T1000 (cell line): ENCODE measurements around the gene CHSY1.
"Not testable (repeated sequence)": the region's sequence is repeated elsewhere in the genome, so short reads cannot be mapped to it uniquely, and the experiment has no call there.

Source experiments
- DNase-seq: peaks from one replicate; lab custom pipeline; 2025; ENCODE audit warnings: mixed read lengths; lab: John Stamatoyannopoulos, UW

CHSY1 gene, protein sequence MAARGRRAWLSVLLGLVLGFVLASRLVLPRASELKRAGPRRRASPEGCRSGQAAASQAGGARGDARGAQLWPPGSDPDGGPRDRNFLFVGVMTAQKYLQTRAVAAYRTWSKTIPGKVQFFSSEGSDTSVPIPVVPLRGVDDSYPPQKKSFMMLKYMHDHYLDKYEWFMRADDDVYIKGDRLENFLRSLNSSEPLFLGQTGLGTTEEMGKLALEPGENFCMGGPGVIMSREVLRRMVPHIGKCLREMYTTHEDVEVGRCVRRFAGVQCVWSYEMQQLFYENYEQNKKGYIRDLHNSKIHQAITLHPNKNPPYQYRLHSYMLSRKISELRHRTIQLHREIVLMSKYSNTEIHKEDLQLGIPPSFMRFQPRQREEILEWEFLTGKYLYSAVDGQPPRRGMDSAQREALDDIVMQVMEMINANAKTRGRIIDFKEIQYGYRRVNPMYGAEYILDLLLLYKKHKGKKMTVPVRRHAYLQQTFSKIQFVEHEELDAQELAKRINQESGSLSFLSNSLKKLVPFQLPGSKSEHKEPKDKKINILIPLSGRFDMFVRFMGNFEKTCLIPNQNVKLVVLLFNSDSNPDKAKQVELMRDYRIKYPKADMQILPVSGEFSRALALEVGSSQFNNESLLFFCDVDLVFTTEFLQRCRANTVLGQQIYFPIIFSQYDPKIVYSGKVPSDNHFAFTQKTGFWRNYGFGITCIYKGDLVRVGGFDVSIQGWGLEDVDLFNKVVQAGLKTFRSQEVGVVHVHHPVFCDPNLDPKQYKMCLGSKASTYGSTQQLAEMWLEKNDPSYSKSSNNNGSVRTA

DNA sequence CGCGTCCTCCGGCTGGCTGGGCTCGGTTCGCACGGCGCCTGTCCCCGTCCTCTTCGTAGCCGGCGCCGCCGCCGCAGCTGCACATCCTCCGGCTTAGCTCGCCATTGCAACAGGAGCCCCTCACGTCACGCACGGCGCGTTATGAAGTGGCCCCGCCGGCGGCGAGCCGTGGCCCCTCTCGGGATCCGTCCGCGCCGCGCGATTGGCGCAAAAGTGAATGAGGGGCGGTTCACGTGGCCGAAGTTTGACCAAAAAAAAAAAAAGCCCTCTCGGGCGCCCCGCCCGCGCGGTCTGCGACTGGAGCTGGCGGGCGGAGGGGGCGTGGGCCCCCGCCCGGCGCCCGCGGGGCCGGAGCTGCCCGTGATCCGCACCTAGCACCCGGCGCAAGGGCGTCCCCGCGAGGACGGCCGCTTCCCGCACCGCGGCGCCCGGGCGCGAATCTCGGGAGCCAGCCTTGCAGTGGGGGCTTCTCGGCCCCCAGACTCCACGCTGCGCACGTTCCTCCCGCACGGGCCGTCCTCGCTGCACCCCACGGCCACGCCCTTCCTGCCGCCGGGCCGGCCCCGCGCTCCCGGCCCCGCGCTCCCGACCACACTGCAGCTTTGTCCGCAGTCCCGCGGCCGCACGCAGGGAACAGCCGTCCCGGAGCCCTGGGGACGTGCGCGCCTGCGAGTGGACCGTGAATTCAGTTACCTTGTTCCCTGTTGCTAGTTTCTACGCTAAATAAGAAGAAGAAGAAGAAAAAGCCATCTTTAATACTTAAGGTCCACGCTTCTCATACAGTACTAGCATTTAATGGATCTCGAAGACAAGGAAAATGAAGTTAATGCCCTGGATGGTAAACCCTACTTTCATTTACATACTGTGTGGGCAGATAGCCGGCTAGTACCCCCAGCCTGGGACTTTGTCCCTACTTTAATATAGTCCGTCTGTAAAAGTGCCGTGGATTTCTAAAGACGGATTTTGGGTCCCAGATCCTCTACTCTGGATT is at the start of gene CHSY1:
TSS of gene CHSY1 (minus strand) at position 219 of the 991 bp plus-strand sequence. CDS start 592 bp downstream, outside the sequence.
- peak; percentile 88 for DNase-seq

DNA sequence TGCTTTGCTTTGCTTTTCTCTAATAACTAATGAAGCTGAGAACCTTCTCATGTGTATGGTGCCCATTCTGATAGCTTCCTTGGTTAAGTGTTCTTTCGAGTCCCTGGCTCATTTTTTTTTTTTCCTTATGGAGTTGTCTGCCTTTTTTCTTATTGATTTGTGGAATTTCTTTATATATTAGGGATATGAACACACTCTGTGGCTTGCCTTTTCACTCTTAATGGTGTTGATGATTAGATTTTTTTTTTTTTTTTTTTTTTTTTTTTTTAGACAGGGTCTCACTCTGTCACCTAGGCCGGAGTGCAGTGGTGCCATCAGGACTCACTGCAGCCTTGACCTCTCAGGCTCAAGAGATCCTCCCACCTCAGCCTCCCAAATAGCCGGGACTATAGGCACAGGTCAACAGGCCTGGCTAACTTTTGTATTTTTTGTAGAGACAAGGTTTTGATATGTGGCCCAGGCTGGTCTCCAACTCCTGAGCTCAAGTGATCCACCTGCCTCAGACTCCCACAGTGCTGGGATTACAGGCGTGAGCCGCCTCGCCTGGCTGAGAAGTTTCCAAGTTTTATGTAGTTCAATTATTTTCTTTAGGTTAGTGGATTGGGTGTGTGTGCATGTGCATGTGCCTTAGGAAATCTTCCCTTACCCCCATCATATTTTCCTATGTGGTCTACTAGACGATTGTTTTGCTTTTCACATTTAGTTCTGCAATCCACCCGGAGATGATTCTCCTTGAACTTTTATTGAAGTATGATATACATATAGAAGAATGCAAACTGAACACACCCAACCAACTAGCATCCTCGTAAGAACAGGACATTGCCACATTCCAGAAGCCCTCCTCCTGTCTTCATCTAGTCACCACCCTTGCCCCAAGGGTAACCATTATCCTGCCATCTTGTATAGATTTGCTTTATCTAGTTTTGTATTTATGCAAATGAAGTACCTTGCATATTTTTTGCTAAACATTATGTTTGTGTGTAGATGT is 44.9 kb upstream of the CHSY1 start:
- no peak for DNase-seq

DNA sequence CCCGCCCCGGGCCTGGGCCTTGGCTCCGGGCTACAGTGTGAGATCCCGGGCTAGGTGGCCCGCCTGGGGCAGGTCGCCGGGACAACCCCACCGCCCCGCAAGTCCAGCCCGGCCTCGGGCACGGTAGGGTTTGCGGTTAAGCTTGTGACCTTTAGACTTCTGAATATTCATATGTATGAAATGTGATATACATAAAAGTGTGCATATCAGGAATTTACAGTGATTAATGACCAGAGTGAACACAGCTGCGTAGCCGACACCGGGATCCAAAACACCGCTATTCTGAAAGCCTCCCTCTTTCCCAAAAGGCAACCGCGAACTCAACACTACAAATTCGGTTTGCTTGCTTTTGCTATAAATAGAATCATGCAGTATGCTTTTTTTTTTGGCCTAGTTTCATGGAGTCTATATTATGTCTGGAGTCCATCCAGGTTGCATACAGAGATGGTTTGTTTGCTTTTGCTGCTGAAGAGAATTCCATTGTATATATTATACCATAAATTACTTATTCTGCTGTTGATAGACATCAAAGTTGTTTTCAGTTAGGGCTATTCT is 43.8 kb upstream of the CHSY1 start:
- DNase-seq: no peak

DNA sequence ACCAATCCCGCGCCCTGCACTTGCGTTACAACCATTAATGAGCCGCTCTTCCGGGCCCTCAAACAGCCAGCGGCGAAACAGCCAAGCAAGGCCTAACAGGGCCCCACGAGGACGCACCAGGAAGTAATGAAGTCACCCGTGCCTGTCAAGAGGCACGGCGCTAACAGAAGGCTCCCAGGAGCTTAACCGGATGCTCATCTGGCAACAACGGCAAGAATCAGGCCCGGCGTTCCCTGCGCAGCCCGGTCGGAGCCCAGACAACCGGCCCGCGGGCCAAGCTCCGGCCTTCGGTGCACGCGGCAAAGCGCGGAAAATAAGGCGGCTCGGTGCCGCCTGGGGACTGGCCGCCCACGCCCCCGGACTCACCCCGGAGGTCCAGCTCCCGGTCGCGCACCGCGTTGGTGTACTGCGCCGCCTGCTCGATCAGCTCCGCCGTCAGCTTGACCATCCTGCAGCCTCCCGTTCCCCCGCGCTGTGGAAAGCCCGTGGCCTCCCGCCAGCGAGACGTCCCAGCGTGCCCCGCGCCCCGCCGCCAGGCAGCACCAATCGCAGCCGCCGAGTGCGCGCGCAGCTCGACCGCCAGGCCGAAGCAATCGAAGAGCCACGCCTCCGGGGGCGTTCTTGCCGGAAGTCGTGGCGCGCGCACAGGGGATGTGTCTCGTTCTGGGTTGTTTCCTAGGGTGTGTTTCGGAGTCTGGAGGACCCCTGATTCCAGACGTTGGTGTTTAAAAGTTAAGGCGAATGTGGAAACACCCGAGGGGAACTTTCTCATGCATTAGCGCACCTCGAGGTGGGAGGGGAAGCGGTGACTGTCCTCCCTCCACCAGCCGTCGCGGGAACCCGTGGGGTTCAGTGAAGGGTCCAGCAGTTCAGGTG is 43.1 kb upstream of the CHSY1 start, which contains the start of gene SNRPA1:
TSS of gene SNRPA1 (minus strand) at position 518 of the 876 bp plus-strand sequence. CDS start at position 448, 70 bp downstream.
- DNase-seq: peak; percentile 91

DNA sequence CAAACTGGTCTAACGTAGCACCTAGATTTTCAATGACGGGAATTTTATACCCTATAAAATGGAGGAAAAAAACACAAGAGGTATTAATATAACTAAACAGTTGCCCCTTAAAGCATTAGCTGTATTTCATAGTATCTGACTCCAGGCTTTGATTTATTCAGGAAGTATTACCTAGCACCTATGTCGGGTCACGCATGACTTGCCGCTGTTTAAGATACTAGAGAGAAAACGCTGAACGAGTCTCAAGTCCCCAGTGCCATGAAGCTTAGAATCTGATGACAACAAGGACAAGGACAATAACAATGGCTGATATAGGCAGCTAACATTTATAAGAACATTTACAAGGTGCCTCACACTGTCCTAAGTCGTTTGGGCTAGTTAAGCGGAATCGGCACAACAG is 41.3 kb upstream of the CHSY1 start:
- no peak for DNase-seq

DNA sequence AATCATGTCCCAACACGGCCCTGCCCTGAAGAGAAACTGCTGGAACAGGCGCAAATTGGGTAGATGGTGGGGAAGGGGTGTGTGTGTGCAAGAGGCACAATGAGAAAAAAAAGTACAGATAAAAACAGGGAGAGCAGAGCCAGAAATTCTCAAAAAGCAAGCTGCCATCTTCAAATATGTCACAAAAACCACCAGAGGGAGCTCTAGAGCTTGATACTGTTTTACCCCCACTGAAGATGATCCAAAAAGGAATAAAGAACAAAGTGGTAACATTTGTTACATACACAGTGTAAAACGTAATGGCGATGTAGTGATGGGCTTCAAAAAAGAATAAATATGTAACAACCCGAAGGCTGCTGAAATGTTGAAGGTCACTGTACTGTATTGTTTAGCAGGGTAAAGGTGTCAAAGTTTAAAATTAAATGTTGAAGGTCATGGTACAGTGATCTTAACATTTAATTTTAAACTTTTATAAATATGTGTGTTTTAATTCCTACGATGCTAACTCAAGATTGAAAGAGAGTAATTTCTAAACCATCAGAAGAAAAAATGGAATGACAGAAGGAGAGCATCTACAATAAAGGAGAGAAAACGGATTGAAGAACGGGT is 37.2 kb upstream of the CHSY1 start:
- DNase-seq: no peak

DNA sequence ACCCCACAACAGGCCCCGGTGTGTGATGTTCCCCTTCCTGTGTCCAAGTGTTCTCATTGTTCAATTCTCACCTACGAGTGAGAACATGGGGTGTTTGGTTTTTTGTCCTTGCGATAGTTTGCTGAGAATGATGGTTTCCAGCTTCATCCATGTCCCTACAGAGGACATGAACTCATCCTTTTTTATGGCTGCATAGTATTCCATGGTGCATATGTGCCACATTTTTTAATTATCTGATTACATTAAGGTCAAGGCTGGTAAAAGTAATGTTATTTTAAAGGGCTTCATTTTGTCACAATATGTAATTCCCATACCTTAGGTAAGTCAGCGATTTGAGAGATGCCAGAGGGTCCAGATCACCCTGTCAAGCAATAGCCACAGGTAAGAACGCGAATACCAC is 35.5 kb upstream of the CHSY1 start:
- DNase-seq: not testable (repeated sequence)

DNA sequence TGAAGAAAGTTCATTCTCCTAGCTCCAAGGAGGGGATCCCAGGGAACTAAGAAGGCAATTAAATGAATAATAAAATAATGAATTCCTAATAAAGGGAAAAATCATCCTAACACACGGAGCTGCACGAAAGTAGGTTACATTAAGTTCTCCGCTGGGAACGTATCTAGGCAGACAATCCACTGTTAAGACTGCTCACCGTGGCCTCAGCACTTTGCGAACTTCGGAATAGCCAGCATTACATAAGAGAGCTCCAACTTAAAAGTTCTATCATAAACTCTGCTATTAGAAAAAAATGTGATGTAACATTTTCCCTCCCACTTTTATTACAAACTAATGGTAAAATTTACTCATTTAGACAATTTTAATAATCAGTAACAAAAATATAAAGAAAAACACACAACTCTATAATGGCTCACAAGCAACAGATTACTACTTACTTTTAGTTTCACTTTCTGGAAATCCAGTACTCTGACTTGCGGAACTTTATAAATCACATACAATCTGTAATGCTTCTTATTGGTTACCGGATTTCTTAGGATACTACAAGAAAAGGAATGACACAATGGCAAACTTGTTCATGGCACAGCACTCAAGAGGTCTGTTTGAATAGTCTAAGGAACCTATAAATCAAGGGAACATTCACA is 34.7 kb upstream of the CHSY1 start:
- no peak for DNase-seq

DNA sequence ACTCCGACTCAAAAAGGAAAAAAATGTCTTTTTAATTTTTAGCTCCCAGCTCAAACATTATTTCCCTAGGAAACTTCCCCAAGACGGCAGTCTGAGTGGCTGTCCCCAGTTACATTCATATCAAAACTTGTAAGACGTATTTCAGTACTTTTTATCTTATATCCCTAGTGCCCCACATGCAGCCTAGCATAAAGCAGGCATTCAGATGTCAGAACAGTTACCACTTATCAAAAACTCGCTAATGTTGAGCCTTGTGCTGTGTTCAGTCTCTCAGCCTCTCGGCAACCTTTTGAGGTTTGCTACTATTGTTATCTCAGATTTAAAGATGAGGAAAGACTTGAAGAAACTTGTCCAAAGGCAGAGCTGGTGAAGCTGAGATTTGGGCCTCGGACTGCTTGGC is 32.1 kb upstream of the CHSY1 start:
- no peak for DNase-seq

DNA sequence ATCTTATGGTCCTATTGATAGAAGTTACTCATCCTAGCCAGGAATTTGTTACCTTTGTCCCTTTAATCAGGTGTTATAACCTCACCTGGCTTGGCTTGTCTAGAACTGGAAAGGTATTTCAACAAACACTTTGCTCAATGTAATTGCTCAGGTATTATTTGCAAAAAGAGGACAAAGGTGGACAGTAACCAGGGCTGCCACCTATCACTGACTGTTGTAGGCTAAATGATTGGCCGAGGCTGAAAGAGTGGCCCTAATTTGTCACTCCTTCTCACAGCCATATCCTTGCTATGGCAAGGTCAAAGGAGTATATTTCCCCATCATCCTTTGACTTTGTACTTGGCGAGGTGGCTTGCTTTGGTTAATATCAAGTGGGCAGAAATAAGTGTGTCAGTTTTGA is 28.2 kb upstream of the CHSY1 start:
- no peak for DNase-seq

DNA sequence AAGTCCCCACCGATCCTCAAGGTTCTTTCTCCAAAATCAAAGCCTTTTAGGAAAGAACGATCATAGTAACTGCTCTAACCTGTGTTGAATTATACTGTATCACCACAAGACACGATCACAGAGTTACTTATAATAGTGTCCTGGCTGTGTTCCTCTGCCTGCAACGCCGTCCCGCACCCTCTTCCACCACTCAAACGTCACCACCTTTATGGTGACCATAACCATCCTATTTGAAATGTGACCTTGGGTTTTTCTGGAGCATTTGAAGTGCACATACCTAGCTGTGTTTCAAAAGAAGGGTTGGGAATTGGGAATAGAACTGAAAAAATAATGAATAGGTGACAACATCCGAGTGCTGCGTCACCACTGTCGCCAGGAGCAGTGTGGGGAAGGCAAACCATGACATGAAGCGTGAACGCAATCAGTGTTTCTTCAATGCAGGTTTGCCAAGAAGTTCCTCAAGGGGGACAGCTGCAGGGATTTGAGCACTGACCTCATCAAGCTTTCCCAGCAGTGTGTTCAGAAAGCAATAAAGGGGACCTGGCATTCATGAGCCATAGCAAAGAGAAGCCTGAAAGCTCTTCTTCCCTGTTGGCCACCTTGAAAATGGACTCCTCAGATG is 26.2 kb upstream of the CHSY1 start:
- no peak for DNase-seq

DNA sequence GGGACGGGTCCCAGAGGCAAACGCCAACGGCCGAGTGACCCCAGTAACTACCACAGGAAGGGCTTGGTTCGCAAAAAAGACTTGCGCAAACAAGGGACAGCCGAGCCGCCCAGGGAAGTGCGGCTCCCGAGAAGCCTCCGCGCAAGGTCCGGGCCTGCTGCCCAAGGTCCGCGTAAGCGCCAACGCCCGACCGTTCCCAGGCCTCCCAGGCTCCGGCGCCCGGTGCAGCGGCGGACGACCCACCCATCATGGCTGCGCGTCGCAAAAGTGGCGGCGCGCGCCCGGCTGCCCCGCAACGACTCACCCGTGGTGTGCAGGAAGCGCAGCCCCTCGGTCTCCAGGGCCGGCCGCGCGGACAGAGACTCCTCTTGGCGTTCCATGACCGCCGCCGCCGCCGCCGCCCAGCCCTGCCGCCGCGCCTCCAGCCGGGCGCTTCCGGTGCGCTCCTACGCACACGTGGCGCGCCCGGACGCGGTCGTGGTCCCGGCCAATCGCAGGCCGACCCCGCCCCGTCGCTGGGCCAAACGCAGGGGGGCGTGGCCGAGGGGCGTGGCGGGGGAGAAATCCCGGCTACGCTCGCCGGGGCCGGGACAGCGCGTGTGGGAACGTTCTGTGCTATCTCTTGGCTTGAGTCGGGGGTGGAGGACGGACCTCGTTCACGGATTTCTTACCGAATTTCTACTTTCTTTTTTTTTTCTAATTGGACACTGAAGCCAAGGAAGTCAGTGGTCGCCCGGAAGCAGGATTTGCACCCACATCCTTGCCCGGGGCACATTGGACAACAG is 25.4 kb upstream of the CHSY1 start, which contains the start of gene SELENOS:
TSS of gene SELENOS (minus strand) at position 448 of the 785 bp plus-strand sequence. CDS start at position 380, 68 bp downstream.
- peak; percentile 78 for DNase-seq

DNA sequence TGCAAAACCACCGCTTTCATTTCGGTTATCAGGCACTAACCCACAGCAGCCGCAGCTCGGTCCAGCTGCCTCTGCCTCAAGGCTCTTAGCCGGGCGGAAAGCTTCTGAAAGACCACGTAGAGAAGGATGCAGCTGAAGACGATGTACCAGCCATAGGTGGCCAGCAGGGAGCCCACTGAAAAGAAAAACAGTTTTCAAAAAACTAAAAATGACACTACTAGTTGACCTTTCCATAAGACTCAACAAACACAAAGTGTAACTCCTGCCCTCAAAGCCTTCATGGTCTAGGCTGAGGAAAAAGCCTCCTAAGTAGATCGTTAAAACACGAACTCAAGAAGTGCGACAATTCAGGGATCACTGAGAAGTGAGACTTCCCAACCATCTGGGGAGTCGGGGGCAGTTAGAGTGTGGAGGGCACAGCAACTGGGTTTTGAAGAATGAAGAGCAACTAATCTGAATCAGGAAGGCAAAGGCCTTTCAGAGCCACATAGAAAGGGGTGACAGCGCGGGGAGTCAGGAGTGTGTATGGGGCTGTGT is 24.7 kb upstream of the CHSY1 start:
- DNase-seq: no peak

DNA sequence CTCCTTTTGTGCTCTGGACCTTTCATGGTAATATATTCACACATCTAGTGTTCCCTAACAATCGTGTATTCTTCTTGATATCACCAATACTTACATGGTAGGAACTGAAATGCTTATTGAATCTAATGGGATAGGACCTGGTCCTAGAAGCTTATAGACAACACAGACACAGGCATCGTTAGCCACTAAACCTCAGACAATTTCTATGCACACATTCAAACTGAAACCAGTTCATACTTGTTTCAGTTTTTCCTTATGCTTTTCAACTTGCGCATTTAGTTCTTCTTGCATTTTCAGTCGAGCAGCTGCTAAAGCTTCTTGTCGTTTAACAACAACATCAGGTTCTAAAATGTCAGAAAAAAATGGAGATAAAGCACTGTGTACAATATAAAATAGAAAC is 23.2 kb upstream of the CHSY1 start:
- no peak for DNase-seq

DNA sequence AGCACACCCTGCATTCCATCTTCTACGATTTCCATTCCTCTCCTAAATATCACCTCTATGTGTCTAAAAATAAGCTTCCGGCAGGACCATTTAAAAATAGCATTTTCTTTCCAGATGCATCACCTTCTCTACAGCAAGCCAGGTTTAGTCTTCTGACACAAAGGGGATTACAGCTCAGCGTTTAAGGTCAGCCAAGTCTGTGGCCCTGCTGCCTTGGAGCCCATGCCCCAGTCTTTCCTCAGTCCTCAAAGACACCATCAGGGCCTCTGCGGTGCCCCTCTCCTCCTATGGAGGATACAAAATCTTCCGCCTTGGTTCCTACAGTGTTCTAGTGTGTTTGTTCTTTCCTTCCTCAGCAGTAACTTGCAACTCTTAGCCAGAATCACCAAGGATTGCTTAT is 21.7 kb upstream of the CHSY1 start:
- no peak for DNase-seq

DNA sequence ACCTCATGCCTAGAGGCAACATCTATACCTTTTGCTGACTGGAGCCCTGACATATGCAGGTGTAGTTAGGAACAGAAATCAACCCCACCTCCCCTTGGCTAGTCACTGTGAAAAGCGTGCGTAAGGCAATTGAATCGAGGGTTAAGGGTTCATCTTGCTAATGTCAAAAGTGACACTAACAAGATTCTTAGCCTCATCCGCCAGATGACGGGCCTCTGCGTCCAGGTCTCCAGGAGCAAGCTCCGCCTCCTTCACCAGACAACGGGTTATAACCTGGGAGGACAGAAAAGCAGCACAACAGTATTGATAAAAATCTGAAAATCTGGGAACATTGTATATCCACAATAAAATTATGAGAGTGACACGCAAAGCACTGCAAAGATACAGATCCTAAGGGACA is 20.7 kb upstream of the CHSY1 start:
- no peak for DNase-seq
